H1 (cell line): ENCODE data around the gene PTPN2.

Experiments used
- CTCF ChIP-seq, 3 experiments: IDR thresholded peaks; 1 replicate in 2 of 3; 2 replicates in 1 of 3; pipeline versions ENCODE4 v1.5.1 to v1.6.1; 2011; ENCODE audit warnings: low read length in 3 of 3, mild to moderate bottlenecking in 3 of 3, inconsistent platforms in 2 of 3, low read depth in 1 of 3, moderate library complexity in 1 of 3; ENCODE audit not compliant: insufficient read depth in 1 of 3; ENCODE audit errors: control extremely low read depth in 1 of 3
- MAFK ChIP-seq: IDR thresholded peaks from 2 replicates; pipeline ENCODE4 v1.6.1; 2012; ENCODE audit warnings: low read depth, mild to moderate bottlenecking, improper control_type of control experiment, low read length

- TF ChIP-seq CTCF (IDR thresholded peaks at IDR 0.05; ENCODE audit: control extremely low read depth in 1 of 3, insufficient read depth in 1 of 3, low read depth in 1 of 3, low read length in 3 of 3) (no peak), MAFK (no peak)
These were observed 132.1 kb downstream of the PTPN2 start for GRCh38 chr18:12751891-12752290.
